BE2C (cell line): ENCODE results near the gene CDKN1C.

ENCODE experiments used
- DNase-seq: peaks from one replicate; pipeline ENCODE4 v3.0.0-alpha.2; 2020
- H3K27me3 ChIP-seq: fragments of 250-450 bp; sonication (Bioruptor Pico); 2 replicates; pipeline ENCODE4 v1.5.1; 2020; ENCODE audit warnings: mild to moderate bottlenecking
- H3K36me3 ChIP-seq: fragments of 250-450 bp; sonication (Bioruptor Pico); 2 replicates; pipeline ENCODE4 v1.5.1; 2020; ENCODE audit warnings: mild to moderate bottlenecking
- H3K4me1 ChIP-seq: fragments of 250-450 bp; sonication (Bioruptor Pico); 2 replicates; pipeline ENCODE4 v1.5.1; 2020
- H3K4me3 ChIP-seq: 2 replicates; pipeline ENCODE4 v1.5.1; 2011; ENCODE audit warnings: low read depth, low read length
- H3K9me3 ChIP-seq: fragments of 250-450 bp; sonication (Bioruptor Pico); 2 replicates; pipeline ENCODE4 v1.5.1; 2020
- CTCF ChIP-seq: IDR thresholded peaks from 2 replicates; pipeline ENCODE4 v1.5.1; 2012; ENCODE audit warnings: mild to moderate bottlenecking, low read depth, low read length

The CDKN1C gene

DNA sequence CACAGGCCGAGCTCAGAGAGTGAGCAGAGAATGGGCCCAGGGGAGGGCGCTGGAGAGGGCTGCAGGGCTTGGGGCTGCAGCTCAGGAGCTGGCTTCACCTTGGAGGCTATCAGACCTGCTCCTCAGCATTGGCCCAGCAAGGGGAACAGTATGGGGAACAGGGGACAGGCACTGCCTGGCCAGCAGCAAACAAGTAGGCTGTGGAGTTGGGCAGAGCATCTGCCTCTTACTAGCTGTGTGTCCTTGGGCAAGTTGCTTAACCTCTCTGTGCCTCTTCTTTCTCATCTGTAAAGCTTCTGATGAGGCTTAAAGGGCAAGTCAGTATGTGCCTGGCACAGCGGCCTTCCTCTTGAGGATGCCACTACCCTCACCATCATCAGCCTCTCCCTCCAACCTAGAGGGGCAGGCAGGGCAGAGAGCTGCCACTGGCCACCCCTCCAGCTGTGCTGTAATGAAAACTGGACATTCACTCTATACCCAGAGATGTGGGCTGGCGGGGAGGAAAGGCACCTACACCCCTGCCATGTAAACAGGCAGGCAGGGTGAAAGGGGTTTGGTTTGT is 7.5 kb upstream of the CDKN1C start:
- H3K4me1 ChIP-seq = no peaks in the 10 kb centered on the region

DNA sequence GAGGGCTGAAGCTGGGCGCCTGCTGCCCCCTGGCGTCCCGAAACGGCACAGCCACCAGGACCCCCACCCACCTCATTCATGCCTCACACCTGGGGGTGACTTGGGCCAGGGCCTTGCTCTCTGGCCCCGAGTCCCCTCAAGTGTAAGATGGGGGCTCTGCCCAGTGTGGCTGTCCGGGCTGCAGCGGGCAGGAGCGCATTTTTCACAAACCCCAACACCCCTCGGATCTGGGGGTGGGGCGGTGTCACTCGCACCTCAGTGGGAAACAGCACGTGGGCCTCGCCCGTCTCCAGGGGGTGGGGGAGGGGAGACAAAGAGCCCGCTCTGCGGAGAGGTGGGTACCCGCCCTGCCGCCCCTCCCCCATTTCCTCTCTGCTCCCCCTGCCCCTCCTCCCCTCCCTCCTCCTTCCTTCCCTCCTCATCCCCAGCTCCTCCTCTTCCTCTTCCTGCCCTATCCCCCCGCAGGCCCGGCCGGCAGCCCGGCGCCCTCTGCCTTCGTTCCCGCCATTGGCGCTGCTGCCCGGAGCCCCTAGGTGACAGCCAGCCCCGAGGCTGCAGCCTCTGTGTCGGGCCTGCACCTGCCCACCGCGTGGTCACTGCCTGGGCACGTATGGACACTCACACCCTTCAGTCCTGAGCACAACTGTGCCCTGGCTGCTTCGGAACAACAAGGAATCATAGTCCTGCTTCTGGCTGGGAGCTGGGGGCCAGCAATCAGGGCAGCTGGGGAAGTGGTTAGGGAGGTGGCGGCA is 6.8 kb upstream of the CDKN1C start:
- H3K4me3 ChIP-seq = peak overlapping the region; percentile 31

More for the DNA sequence above, 7.5 kb upstream of the CDKN1C start:
- H3K27me3 ChIP-seq = no peaks in the 10 kb centered on the region
- H3K4me3 ChIP-seq = no peak overlapping the region
- H3K9me3 ChIP-seq = no peaks in the 10 kb centered on the region
- DNase-seq = no peak
- TF ChIP-seq CTCF = peak; percentile 18
- no peaks in the 10 kb centered on the region for H3K36me3 ChIP-seq

DNA sequence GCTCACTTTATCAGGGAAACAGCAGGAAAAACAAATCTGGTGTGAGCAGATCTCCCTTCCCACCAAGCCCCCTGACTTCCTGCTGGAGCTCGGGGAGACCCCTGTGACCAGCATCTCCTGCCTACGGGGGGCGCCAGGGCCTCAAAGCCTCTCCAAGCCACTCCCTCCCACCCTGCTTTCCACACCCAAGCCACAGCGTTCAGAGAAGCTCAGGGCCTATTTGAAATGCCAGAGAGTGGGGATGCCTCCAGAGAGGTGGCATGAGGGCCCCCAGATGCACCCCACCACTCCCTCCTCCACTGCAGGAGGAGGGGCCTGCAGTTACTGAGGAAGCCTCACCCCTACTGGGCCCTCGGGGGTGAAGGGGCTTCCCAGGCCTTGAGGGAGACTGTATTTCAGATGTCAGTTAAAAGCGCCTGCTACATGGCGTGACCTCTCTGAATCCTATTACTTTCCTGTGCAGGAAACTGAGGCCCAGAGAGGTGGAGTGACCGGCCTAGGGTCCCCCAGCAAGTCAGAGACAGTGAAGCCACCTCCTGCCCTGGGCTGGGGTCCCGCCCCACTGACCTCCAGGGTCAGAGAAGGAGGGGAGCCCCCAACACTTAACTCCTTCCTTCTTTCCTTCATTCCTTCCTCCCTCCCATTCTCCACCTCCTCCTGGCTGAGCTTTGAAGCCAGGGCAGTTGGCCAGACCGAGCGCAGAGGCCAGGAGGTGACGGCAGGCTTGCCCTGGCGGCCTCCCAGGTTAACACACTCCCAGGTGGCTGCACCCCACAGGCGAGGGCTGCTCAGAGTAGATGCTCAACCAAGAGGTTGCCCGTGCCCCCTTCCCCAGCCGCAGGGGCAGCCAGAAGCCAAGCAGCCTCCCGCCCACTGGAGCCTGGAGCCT is 6.0 kb upstream of the CDKN1C start:
- no peaks in the 10 kb centered on the region for H3K36me3 ChIP-seq
- peak; percentile 10; the same call in 1 of the 2 replicates for TF ChIP-seq CTCF
- no peak overlapping the region for H3K4me3 ChIP-seq
- DNase-seq = no peak
- H3K9me3 ChIP-seq = no peaks in the 10 kb centered on the region
- H3K4me1 ChIP-seq = no peaks in the 10 kb centered on the region
- H3K27me3 ChIP-seq = no peaks in the 10 kb centered on the region

More for the DNA sequence above, 6.8 kb upstream of the CDKN1C start:
- Histone ChIP-seq H3K27me3 (no peaks in the 10 kb centered on the region), H3K9me3 (no peaks in the 10 kb centered on the region), H3K4me1 (no peaks in the 10 kb centered on the region), H3K36me3 (no peaks in the 10 kb centered on the region)
- TF ChIP-seq CTCF = peak; percentile 70
- DNase-seq = peak; percentile 67

GRCh38 chr11:2890466-2891294 is 5.1 kb upstream of the CDKN1C start:
- H3K4me1 ChIP-seq = no peaks in the 10 kb centered on the region
- H3K4me3 ChIP-seq = no peak overlapping the region
- no peaks in the 10 kb centered on the region for H3K36me3 ChIP-seq
- H3K27me3 ChIP-seq = no peaks in the 10 kb centered on the region
- H3K9me3 ChIP-seq = no peaks in the 10 kb centered on the region
- DNase-seq = no peak
- no peak for TF ChIP-seq CTCF

DNA sequence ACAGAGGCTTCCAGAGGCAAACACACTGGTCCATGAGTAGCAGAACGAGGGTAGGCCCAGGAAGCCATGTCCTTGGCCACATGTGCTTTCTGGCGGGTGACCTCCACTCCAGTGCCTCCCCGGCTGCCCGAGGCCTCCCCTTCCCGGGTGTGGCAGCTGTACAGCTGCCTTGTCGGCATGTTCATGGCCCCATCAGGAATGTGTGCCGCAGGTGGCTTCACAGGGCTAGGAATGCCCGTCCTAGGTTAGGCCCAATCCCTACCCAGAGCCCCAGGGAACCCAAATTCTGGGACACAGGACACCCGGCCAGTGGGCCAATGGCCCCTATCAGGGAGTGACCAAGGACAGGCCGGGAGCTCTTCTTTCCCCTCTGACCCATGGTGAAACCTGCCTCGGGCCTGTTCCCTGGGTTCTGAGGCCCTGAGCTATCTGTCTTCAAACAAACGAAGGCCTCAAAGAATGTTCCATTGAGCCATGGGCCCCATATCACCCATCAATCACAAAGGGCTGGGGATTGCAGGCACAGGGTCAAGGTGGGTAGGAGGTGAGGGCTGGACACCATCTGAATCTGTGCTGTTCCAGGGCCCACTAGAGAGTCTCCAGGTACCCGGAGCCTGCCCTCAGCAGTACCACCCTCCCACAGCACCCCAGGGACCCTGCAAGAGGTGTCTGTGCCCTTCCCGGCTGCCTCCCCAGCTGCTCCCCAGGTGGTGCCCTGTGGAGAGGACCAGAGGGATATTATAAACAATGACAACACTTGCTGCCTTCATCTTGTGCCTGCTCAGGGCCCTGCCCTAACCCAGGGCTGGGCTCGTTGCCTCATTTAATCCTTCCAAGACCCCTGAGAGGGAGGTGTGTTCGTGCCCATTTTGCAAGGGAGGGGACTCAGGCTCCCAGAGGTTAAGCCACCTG is 4.0 kb upstream of the CDKN1C start:
- H3K9me3 ChIP-seq = peaks cover 5% of the 10 kb centered on the region; the same call in 1 of the 2 replicates
- H3K27me3 ChIP-seq = peaks cover 7% of the 10 kb centered on the region
- no peak for DNase-seq
- no peaks in the 10 kb centered on the region for H3K4me1 ChIP-seq
- no peaks in the 10 kb centered on the region for H3K36me3 ChIP-seq
- TF ChIP-seq CTCF = no peak
- no peak overlapping the region for H3K4me3 ChIP-seq
